Central memory CD4-positive, alpha-beta T cell (primary cell): ENCODE measurements around the gene LDHAL6B.

ENCODE experiments used
- DNase-seq: peaks from one replicate; pipeline ENCODE4 v3.0.0; 2022

Gene LDHAL6B

DNA sequence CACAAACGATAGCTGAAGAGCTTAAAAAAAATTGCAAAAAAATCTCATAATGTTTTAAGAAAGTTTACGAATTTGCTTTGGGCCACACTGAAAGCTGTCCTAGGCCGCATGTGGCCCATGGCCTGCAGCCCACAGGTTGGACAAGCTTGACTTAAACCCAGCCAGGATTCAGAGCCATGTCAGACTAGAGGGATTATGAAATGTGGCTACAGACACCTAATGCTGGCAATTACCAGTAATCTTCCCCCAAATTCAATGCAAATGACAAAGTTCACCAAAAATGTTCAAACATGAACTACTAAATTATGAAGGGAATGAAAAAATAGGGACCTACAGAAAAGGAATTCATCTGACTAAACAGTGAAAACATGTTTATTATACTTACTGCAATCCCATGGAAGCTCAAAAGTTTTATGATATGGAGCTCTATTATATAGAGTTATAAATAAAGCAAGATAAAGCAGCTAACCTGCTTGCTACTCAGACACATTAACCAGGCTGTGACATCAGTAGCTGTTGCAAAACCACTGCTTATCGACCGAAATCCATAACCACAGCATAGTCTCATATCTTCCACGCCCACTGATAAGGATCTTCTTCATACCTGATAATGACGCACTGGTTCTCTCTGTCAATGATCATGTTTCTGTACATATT lies 49.2 kb downstream of the LDHAL6B start:
- peak; percentile 53 for DNase-seq

DNA sequence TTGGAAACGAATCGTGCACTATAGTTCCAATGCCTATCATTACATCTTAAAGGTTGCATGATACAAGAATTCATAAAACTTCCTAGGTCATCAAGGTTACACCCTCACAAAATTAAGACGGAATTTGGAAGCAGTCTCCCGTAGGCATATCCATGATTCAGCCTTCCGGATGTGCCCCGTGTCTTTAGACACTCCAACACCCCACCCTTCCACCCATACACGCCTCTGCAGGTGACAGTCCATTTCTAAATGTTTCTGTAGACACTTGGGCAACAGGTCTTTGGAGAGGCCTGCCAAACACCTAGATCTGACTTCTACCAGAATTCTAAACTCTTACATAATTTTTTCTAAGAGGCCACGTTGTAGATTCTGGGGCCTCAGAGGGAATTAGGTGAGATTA lies 49.8 kb downstream of the LDHAL6B start:
- DNase-seq = no peak

DNA sequence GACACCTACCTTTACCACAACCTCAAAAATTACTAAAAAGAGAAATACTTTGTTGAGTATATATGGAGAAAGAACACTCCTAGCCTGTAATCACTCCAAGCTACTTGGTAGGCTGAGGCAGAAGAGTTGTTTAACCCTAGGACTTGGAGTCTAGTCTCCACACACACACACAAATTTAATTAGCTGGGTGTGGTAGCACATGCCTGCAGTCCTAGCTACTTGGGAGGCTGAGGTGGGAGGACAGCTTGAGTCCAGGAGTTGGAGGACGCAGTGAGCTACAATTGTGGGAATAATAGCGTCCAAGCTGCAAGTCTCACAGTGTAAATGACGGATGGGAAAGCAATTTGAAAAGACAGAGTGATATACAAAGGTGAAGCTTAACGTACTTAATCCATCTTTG lies 50.5 kb downstream of the LDHAL6B start:
- DNase-seq = no peak
